Right forelimb (tissue), 1 donor: ENCODE measurements around the gene EDEM1.
"Not testable (repeated sequence)": the region's sequence is repeated elsewhere in the genome, so short reads cannot be mapped to it uniquely, and the experiment has no call there.

Experiments
- DNase-seq: peaks from one replicate; pipeline ENCODE4 v3.0.0-alpha.2; 2018

Gene EDEM1

GRCh38 chr3:5239602-5240001 lies 52.1 kb downstream of the EDEM1 start:
- DNase-seq: peak; percentile 13

- no peak for DNase-seq
Measured at GRCh38 chr3:5240740-5241139, 53.2 kb downstream of the EDEM1 start.

GRCh38 chr3:5242785-5243184 lies 55.3 kb downstream of the EDEM1 start:
- DNase-seq: not testable (repeated sequence)

GRCh38 chr3:5245927-5246326 lies 58.4 kb downstream of the EDEM1 start:
- no peak for DNase-seq

GRCh38 chr3:5248822-5249221 lies 61.3 kb downstream of the EDEM1 start:
- no peak for DNase-seq

- DNase-seq: no peak
Measured at GRCh38 chr3:5250467-5251195, 63.1 kb downstream of the EDEM1 start.

- DNase-seq: no peak
Measured at GRCh38 chr3:5251196-5251583, 63.7 kb downstream of the EDEM1 start.

- DNase-seq: no peak
Measured at GRCh38 chr3:5252131-5252530, 64.6 kb downstream of the EDEM1 start.

- DNase-seq: no peak
Measured at GRCh38 chr3:5254281-5255048, 67.0 kb downstream of the EDEM1 start.

GRCh38 chr3:5255404-5256344 lies 68.2 kb downstream of the EDEM1 start:
- no peak for DNase-seq

GRCh38 chr3:5258526-5258925 lies 71.0 kb downstream of the EDEM1 start:
- DNase-seq: no peak

- no peak for DNase-seq
Measured at GRCh38 chr3:5260992-5261501, 73.5 kb downstream of the EDEM1 start.

GRCh38 chr3:5262507-5262906 lies 75.0 kb downstream of the EDEM1 start:
- no peak for DNase-seq

GRCh38 chr3:5264093-5264600 lies 76.6 kb downstream of the EDEM1 start:
- no peak for DNase-seq

GRCh38 chr3:5264896-5265770 lies 77.6 kb downstream of the EDEM1 start:
- DNase-seq: no peak

- no peak for DNase-seq
Measured at GRCh38 chr3:5267252-5267651, 79.7 kb downstream of the EDEM1 start.

- DNase-seq: no peak
Measured at GRCh38 chr3:5267889-5268288, 80.4 kb downstream of the EDEM1 start.
